Measurements from ENCODE around the gene ANKRD40CL.

DNA sequence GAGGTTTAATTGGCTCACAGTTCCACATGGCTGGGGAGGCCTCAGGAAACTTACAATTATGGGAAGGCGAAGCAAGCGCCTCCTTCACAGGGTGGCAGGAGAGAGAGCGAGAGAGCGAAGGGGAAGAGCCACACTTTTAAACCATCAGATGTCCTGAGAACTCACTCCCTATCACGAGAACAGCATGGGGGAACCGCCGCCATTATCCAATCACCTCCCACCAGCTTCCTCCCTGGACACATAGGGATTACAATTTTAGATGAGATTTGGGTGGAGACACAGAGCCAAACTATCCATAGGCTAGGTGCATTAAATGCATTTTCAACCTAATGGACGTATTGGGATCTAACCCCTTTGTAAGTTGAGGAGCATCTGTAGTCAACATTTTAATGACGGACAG, 54.7 kb downstream of the ANKRD40CL start:
- TF ChIP-seq, protein P1, sequence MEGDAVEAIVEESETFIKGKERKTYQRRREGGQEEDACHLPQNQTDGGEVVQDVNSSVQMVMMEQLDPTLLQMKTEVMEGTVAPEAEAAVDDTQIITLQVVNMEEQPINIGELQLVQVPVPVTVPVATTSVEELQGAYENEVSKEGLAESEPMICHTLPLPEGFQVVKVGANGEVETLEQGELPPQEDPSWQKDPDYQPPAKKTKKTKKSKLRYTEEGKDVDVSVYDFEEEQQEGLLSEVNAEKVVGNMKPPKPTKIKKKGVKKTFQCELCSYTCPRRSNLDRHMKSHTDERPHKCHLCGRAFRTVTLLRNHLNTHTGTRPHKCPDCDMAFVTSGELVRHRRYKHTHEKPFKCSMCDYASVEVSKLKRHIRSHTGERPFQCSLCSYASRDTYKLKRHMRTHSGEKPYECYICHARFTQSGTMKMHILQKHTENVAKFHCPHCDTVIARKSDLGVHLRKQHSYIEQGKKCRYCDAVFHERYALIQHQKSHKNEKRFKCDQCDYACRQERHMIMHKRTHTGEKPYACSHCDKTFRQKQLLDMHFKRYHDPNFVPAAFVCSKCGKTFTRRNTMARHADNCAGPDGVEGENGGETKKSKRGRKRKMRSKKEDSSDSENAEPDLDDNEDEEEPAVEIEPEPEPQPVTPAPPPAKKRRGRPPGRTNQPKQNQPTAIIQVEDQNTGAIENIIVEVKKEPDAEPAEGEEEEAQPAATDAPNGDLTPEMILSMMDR (IDR thresholded peaks at IDR 0.05; ENCODE audit: low read depth, low read length) = no peak
- TF ChIP-seq POLR2A (IDR thresholded peaks at IDR 0.05; ENCODE audit: extremely low read depth, insufficient read length) = no peak
